Measurements from ENCODE around the gene SLC6A20.

- TF ChIP-seq POLR2AphosphoS5 (IDR thresholded peaks at IDR 0.05): no peak
- TF ChIP-seq CTCF (IDR thresholded peaks at IDR 0.05): no peak
- TF ChIP-seq POLR2A (IDR thresholded peaks at IDR 0.05): no peak
- TF ChIP-seq EP300 (IDR thresholded peaks at IDR 0.05): no peak
Measured at GRCh38 chr3:45773072-45773471, 23.3 kb downstream of the SLC6A20 start.

Data from sigmoid colon (tissue), 4 donors.